ENCODE data around the gene GPRIN1. TPM values are rescaled to one million over a fixed set of nuclear protein-coding genes. Genes with fewer than 3 reads are reported as not detected.

The GPRIN1 gene
- polyA plus RNA-seq, 1 donor, result 7.0 TPM

GRCh38 chr5:176651472-176651980, 41.6 kb upstream of the GPRIN1 start:
- DNase-seq, result no peak
- Histone ChIP-seq H3K36me3 (ENCODE audit: control insufficient read depth, insufficient read depth, low read length) (peaks cover 16% of the 10 kb centered on the region), H3K4me3 (ENCODE audit: low read length) (no peak overlapping the region), H3K4me1 (ENCODE audit: control insufficient read depth, insufficient read depth, low read length) (peaks cover 14% of the 10 kb centered on the region), H3K27me3 (ENCODE audit: control insufficient read depth, insufficient read depth, low read length) (no peaks in the 10 kb centered on the region), H3K9me3 (ENCODE audit: control insufficient read depth, low read depth, low read length) (no peaks in the 10 kb centered on the region), H3K27ac (ENCODE audit: low read length) (no peak overlapping the region)
- no CpG with 5 or more reads among the region's 17 CpGs for WGBS (ENCODE audit: insufficient coverage, low lambda C conversion rate)

- H3K4me3 ChIP-seq (ENCODE audit: low read length), result no peak overlapping the region
- 70% methylated on average over 2 of the region's 8 CpGs for WGBS (ENCODE audit: insufficient coverage, low lambda C conversion rate)
- no peak for DNase-seq
- H3K9me3 ChIP-seq (ENCODE audit: control insufficient read depth, low read depth, low read length), result no peaks in the 10 kb centered on the region
- peaks cover 16% of the 10 kb centered on the region for H3K36me3 ChIP-seq (ENCODE audit: control insufficient read depth, insufficient read depth, low read length)
- H3K27ac ChIP-seq (ENCODE audit: low read length), result no peak overlapping the region
- H3K4me1 ChIP-seq (ENCODE audit: control insufficient read depth, insufficient read depth, low read length), result peaks cover 14% of the 10 kb centered on the region
- H3K27me3 ChIP-seq (ENCODE audit: control insufficient read depth, insufficient read depth, low read length), result no peaks in the 10 kb centered on the region
Observed at GRCh38 chr5:176650354-176650884, 40.5 kb upstream of the GPRIN1 start.

- H3K36me3 ChIP-seq (ENCODE audit: control insufficient read depth, insufficient read depth, low read length), result peaks cover 10% of the 10 kb centered on the region
- no peaks in the 10 kb centered on the region for H3K27me3 ChIP-seq (ENCODE audit: control insufficient read depth, insufficient read depth, low read length)
- no CpG with 5 or more reads among the region's 15 CpGs for WGBS (ENCODE audit: insufficient coverage, low lambda C conversion rate)
- no peak for DNase-seq
- H3K27ac ChIP-seq (ENCODE audit: low read length), result no peak overlapping the region
- H3K9me3 ChIP-seq (ENCODE audit: control insufficient read depth, low read depth, low read length), result no peaks in the 10 kb centered on the region
- peaks cover 14% of the 10 kb centered on the region for H3K4me1 ChIP-seq (ENCODE audit: control insufficient read depth, insufficient read depth, low read length)
- H3K4me3 ChIP-seq (ENCODE audit: low read length), result no peak overlapping the region
Observed at GRCh38 chr5:176648474-176649194, 38.7 kb upstream of the GPRIN1 start.

- Histone ChIP-seq H3K27me3 (ENCODE audit: control insufficient read depth, insufficient read depth, low read length) (no peaks in the 10 kb centered on the region), H3K4me3 (ENCODE audit: low read length) (peak overlapping the region; percentile 75), H3K36me3 (ENCODE audit: control insufficient read depth, insufficient read depth, low read length) (peaks cover 5% of the 10 kb centered on the region), H3K27ac (ENCODE audit: low read length) (no peak overlapping the region), H3K9me3 (ENCODE audit: control insufficient read depth, low read depth, low read length) (no peaks in the 10 kb centered on the region), H3K4me1 (ENCODE audit: control insufficient read depth, insufficient read depth, low read length) (peaks cover 14% of the 10 kb centered on the region)
- WGBS (ENCODE audit: insufficient coverage, low lambda C conversion rate), result no CpG with 5 or more reads among the region's 20 CpGs
- DNase-seq, result peak; percentile 52 to 64
Observed at GRCh38 chr5:176647843-176648473, 38.0 kb upstream of the GPRIN1 start.

GRCh38 chr5:176647030-176647842, 37.3 kb upstream of the GPRIN1 start, which contains the start of gene TSPAN17:
Gene TSPAN17 (plus strand): TSS chr5:176647484. CDS start chr5:176647616, 132 bp downstream.
- Histone ChIP-seq H3K9me3 (ENCODE audit: control insufficient read depth, low read depth, low read length) (no peaks in the 10 kb centered on the region), H3K27ac (ENCODE audit: low read length) (peak within 1 kb of the TSS; percentile 20), H3K4me1 (ENCODE audit: control insufficient read depth, insufficient read depth, low read length) (peaks cover 14% of the 10 kb centered on the region), H3K27me3 (ENCODE audit: control insufficient read depth, insufficient read depth, low read length) (no peaks in the 10 kb centered on the region), H3K4me3 (ENCODE audit: low read length) (peak within 1 kb of the TSS; percentile 75), H3K36me3 (ENCODE audit: control insufficient read depth, insufficient read depth, low read length) (no peaks in the 10 kb centered on the region)
- WGBS (ENCODE audit: insufficient coverage, low lambda C conversion rate), result no CpG with 5 or more reads among the region's 63 CpGs
- DNase-seq, result peak; percentile 99

GRCh38 chr5:176646707-176647029, 36.7 kb upstream of the GPRIN1 start:
- peak overlapping the region; percentile 20 for H3K27ac ChIP-seq (ENCODE audit: low read length)
- no peak for DNase-seq
- WGBS (ENCODE audit: insufficient coverage, low lambda C conversion rate), result no CpG with 5 or more reads among the region's 11 CpGs
- H3K9me3 ChIP-seq (ENCODE audit: control insufficient read depth, low read depth, low read length), result no peaks in the 10 kb centered on the region
- H3K27me3 ChIP-seq (ENCODE audit: control insufficient read depth, insufficient read depth, low read length), result no peaks in the 10 kb centered on the region
- no peaks in the 10 kb centered on the region for H3K36me3 ChIP-seq (ENCODE audit: control insufficient read depth, insufficient read depth, low read length)
- H3K4me3 ChIP-seq (ENCODE audit: low read length), result peak overlapping the region; percentile 32
- H3K4me1 ChIP-seq (ENCODE audit: control insufficient read depth, insufficient read depth, low read length), result peaks cover 14% of the 10 kb centered on the region

GRCh38 chr5:176646049-176646706, 36.2 kb upstream of the GPRIN1 start:
- WGBS (ENCODE audit: insufficient coverage, low lambda C conversion rate), result no CpG with 5 or more reads among the region's 7 CpGs
- H3K4me1 ChIP-seq (ENCODE audit: control insufficient read depth, insufficient read depth, low read length), result peaks cover 14% of the 10 kb centered on the region
- no peak for DNase-seq
- no peak overlapping the region for H3K27ac ChIP-seq (ENCODE audit: low read length)
- H3K27me3 ChIP-seq (ENCODE audit: control insufficient read depth, insufficient read depth, low read length), result no peaks in the 10 kb centered on the region
- no peaks in the 10 kb centered on the region for H3K9me3 ChIP-seq (ENCODE audit: control insufficient read depth, low read depth, low read length)
- no peaks in the 10 kb centered on the region for H3K36me3 ChIP-seq (ENCODE audit: control insufficient read depth, insufficient read depth, low read length)
- no peak overlapping the region for H3K4me3 ChIP-seq (ENCODE audit: low read length)

- H3K4me1 ChIP-seq (ENCODE audit: control insufficient read depth, insufficient read depth, low read length), result peaks cover 14% of the 10 kb centered on the region
- H3K4me3 ChIP-seq (ENCODE audit: low read length), result no peak overlapping the region
- H3K9me3 ChIP-seq (ENCODE audit: control insufficient read depth, low read depth, low read length), result no peaks in the 10 kb centered on the region
- no peak for DNase-seq
- H3K27me3 ChIP-seq (ENCODE audit: control insufficient read depth, insufficient read depth, low read length), result no peaks in the 10 kb centered on the region
- no peaks in the 10 kb centered on the region for H3K36me3 ChIP-seq (ENCODE audit: control insufficient read depth, insufficient read depth, low read length)
- H3K27ac ChIP-seq (ENCODE audit: low read length), result no peak overlapping the region
- no CpG with 5 or more reads among the region's 22 CpGs for WGBS (ENCODE audit: insufficient coverage, low lambda C conversion rate)
Observed at GRCh38 chr5:176644878-176645670, 35.1 kb upstream of the GPRIN1 start.

GRCh38 chr5:176644294-176644693, 34.3 kb upstream of the GPRIN1 start:
- DNase-seq, result no peak
- WGBS (ENCODE audit: insufficient coverage, low lambda C conversion rate), result no CpG with 5 or more reads among the region's 9 CpGs
- H3K4me3 ChIP-seq (ENCODE audit: low read length), result no peak overlapping the region

More at GRCh38 chr5:176644294-176644693, 34.3 kb upstream of the GPRIN1 start:
- Histone ChIP-seq H3K9me3 (ENCODE audit: control insufficient read depth, low read depth, low read length) (no peaks in the 10 kb centered on the region), H3K36me3 (ENCODE audit: control insufficient read depth, insufficient read depth, low read length) (no peaks in the 10 kb centered on the region), H3K4me1 (ENCODE audit: control insufficient read depth, insufficient read depth, low read length) (peaks cover 14% of the 10 kb centered on the region), H3K27me3 (ENCODE audit: control insufficient read depth, insufficient read depth, low read length) (no peaks in the 10 kb centered on the region), H3K27ac (ENCODE audit: low read length) (no peak overlapping the region)

All from large intestine (tissue), 3 donors.